Fibroblast of peridontal ligament (primary cell): ENCODE results near the gene PTPRD.

ENCODE experiments used
- DNase-seq: peaks from one replicate; pipeline ENCODE4 v3.0.0-alpha.2; 2010; ENCODE audit errors: extremely low read depth

The PTPRD gene

DNA sequence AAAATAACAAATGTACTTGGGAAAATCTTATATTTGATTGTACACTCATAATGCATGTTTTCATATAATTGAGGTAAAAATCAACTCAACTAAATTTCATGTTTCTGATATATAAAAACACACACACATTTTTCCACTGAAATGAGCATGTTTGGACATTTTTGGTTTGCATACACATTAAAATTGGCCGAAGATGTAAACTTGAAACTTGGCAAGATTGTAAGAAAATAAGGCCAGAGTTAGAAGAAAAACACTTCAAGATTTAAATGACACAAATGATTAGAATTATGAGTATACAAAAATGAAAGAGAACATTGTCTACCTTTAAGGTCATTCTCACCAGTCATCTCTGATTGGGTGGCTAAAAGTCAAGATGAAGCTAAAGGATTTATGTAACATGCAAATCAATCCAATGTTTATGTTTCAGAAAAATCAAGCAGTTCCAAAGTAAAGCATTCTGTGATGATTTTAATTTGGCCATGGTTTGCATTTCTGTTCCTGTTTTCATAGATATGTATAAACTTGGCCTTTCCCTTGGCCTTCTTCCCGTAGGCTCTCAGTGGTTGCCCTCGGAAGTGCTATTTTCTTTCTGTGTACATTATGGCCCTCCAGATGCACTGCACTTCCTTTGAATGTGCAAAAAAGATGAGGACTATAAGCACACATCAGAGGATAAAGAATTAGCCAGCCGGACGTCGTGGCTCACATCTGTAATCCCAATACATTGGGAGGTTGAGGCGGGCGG, 1707.9 kb downstream of the PTPRD start:
- DNase-seq = peak; percentile 67

DNA sequence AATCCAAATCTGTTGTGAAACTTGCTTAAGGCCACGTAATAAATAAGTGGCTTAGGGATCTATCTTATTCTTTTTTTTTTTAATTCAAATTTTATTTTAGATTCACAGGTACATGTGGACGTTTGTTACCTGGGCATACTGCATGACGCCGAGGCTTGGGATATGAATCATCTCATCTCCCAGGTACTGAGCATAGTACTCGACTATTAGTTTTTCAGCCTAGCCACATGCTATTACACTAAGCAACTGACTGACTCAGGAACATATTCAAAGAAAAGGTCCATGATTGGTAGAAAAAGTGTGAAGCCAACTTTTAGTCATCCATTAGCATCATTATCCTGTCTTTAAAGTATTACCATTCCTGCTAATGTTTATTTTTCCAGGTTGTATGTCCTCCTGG, 1709.7 kb downstream of the PTPRD start:
- DNase-seq = no peak

DNA sequence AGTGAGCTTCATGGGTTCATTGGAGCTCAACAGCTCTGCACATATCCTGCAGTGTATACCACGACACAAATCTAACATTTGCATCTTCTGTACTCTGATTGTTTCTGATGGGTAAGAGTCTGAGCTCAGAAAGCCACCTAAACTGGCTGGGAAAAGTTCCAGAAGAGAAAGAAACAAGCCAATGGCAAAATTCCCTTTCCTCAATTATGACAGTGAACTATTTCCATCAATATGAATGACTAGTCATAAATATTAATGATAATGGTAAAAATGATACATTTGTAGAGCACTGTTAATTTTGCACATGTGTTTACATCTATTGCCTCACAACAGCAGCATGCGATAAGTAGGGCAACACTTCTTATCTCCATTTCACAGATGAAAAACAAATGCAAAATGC, 1711.7 kb downstream of the PTPRD start:
- no peak for DNase-seq

DNA sequence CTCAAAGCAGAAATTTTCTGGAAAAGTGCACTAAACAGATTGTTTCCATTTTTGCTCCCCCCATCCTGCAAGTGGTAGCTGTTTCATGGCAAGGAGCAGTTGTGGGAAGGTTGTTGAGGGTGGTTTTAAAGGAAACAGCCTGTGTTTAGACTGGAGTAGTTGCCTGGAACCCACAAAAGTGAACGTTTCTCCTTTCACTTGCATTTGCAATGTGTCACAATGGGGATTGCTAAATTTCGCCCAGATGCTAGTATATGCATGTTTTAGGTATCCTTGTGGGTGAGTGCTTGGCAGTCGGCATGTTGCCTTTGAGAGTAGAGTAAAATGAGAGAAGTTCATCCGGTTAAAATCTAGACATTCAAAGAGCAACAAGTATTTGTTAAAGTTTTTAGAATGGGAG, 1713.3 kb downstream of the PTPRD start:
- peak; percentile 65 for DNase-seq

DNA sequence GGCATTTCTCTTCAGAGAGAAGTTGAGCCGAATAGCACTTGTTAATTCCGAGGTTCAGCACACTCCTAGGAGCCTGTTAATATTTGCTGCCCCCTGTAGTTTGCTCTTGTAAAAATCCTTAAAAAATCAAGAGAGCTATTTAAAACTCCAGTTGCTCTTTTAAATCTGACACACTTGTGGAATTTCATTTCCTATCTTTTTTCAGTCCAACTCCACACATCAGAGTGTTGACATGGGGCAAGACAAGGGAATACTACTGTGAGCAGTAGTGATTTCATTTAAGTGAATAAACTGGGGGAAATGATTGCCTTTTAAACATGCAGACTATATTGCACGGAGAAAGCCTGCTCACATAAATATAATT, 1717.0 kb downstream of the PTPRD start:
- DNase-seq = peak; percentile 74

DNA sequence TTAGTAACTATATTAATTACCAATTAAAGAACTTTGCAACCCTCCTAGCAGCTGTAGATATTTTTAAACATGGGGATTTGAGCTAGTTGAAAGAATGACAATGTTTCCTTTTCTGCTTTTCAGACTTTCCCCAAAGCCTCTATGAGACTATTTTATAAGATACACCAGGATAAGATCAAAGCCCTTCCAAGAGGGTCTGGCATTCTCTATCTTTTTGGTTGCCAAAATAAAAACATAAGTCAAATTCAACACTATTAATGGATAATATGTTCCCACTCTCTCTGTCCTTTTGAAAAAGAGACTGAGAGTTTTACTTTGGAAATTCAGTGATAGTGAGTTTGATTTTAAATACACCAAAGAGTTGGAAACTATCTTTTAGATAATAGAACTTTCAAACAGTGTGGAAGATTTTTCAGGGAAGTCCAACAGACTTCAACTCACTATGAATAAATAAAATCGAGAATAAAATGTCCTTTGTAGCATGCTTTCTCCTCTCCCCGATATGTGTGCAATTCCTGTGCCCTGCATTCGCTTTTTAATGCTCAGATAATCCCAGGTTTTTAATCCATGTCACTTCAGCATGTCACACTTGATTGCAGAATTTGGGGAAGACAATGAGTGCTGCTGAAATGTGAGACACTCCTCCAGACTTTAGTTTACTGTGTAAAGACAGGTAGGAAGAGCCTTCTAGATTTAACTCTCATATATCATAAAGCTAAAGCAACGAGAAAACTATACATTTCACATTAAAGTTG, 1717.5 kb downstream of the PTPRD start:
- DNase-seq = no peak

DNA sequence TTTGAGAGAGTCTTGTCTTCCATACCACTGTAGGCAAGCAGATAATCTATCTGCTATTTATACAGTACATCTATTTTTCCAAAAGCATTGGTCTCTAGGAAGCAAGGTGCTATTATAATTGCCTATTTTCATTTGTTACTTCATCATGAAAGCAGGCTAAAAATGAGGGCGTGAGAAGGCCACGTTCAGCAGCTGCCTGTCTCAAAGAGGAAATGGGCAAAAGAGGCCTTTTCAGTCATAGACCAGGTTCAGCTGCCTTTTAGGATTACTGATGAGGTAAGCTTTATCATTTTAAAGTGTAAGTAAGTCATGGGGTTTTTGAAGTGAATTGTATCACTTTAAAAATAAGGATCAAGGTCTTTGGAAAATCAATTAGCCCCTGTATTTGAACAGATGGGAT, 1722.1 kb downstream of the PTPRD start:
- DNase-seq = no peak

DNA sequence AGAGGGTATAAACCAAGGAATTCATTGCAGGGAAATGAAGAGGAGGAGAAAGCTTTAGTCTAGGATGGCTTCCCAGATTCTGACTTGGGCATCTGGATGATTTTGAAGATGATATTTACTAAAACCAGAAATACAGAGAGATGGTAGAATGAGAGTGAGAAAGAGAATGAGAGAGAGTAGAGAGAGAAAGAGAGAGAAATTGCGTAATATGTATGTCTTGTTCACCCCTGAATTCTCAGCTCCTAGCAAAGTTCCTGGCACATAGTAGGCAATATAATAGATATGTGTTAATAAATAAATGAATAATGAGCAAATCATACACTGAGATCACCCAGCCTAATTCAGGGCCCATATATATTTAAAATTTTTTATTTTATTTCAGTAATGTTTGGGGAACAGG, 1723.7 kb downstream of the PTPRD start:
- no peak for DNase-seq

DNA sequence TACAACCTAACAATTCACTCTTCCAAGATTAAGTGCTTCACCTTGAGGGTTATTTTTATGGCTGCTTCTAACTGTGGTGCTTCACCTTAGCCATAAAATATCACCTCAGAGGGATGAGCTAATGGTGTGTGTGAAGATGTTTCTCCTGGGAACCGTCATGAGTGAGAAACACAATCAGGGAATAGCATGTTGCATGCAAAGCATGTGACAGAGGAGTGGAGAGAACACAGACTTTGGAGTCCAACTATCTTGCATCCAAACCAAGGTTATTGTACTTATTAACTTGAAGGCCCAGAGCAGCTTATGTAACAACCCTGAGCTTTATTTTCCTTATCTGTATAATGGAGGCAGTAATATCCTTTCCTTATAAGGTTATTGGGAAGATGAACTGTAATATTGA, 1724.2 kb downstream of the PTPRD start:
- no peak for DNase-seq

DNA sequence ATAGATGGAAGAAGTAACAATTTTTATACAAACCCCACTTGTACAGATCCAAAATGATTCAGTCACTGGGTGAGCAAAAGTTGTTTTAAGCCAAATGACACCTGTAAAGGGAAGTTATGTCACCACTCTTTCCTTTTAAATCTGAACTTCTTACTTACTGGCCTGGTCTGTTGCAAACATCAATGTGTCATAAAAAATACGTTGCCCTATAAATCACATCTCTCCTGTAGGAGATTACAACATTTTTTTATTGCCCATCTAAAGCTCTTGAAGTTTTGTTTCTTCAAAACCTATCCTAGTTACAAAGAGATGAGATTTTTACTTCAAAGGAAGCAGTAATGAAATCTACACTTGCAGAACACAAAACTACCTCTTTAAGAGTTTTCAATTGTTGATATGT, 1725.4 kb downstream of the PTPRD start:
- no peak for DNase-seq

DNA sequence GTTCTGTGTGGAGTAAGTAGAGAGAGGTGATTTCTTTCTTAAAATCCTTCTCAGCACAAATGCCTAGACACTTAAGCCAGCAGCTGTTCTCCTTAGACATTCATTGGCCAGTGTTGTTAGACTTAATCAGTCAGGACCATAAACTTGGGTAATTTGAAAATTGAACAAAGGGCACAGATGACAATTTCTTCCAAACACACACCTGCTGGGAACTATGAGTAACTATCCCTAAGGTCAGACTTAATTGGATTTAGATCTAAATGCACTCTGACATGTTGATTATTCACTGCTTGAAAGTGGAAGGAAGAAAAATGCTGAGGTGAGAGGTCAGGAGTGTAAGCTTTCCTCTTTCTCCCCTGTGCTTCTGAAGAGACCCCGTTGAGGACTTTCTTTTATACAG, 1729.5 kb downstream of the PTPRD start:
- DNase-seq = no peak

DNA sequence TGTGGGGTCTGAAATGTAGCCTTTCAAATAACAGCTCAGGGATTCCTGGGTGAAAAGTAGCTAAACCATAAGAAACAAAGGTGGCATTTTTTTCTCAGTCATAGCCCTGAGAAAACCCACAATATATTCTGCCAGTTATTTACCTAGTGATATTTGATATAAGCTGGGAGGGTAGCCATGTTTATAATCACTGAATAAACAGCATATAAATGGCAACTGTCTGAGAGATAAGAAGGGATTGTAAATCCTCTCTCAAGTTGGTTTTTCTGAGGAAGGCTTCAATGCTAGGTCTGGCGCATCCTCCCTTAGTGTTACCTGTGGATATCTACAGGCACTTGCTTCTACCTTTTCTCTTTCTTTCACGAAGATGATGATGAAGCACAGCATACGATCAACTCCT, 1732.7 kb downstream of the PTPRD start:
- DNase-seq = no peak

DNA sequence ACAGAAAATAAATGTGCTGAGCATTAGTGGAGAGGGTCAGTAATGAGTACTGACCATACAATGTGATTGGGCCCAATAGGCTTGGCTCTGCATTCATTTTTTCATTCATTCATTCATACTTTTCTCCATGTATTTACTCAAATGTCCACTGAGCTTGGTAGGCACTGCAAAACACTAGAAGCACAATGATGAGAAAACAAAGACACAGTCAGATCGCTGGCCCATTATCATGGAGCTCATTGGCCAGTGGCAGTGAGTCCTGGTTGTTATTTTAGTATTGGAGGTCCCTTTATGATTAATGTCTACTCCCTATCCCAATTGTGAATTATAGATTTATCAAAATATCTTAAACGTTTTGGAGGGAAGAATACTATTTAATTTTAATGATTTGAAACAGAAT, 1733.5 kb downstream of the PTPRD start:
- DNase-seq = no peak

DNA sequence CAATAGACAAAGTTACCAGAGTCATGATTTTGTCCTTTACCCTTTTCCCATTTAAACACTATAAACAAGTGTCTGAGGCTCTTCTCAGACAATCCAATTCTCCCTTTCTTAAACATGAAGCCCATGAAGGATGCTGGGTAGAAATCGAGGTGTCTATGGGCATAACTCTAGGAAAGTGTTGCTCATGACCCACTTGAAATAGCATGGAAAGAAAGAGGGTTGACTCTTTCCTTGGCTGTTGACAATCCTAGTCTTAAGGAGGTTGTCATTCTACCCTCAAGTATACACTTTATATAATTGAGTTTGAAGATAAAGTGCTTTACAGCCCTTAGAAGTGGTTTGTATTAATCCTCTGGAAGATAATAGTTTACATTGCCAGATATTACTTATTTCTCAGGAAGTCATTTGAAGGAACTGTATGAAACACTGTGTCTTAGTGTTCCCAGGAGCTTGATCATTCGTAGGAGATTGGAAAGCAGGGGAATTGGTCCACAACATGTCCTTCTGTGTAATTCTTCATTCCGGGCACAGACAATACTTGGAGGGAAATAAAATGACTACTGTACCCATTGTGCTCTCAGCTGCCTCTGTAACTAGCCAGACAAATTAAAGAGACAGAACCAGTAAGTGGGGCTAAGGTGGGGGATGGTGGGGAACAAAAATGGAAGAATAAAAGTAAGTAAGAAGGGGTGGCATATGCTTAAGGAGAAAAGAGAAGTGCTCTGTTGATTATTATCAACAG, 1734.9 kb downstream of the PTPRD start:
- no peak for DNase-seq

DNA sequence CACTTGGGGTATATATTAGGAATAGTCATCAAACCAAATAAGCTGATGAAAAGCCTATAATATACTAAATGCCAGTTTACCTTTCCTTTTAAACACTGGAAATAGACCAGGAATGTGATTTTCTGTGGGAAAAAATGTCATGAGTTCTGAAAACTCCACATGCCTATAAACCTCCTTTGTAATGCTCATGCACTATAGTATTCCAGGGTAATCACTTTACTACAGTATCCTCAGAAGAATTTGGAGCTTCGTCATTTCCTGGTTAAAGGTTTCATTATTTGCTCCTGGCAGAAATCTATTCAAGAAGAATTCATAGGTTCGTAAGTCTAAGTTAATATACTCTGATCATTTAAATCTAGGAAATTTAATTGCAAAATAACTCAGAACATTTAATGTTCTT, 1736.5 kb downstream of the PTPRD start:
- DNase-seq = no peak

DNA sequence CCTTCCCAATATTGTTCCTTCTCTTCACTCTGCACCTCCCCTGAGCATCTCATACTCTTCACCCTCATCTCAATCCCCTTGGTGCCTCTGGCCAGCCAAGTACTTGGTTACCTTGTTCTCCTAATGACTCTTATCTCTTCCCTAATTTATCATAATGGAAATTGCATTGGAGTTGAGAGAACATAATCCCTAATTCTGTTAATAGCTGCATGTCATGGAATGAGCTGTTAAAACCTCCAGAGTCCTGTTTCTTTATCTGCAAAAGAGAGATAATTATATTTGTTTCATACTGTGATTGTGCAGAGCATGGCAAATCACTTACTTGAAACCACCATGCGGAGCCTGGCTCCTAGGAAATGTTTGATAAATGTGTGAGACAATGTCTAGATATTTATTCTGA, 1738.3 kb downstream of the PTPRD start:
- no peak for DNase-seq

DNA sequence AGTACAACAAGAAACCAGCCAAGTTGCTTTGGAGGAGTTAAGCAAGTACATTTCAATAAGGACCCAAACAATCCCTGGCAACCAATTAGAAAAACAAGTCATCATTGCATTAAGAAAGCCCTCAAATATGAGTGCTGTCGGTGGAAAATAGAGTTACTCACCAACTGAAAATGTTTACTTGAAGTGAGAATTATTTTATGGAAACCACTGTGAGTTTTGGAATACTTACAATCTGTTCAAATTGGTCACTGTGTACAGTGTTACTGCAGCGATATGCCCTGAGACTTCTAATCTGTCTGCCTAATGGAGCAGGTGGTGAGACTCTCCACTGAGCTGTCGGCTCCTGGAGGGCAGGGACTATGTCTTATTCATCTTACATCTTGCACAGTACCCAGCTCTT, 1740.0 kb downstream of the PTPRD start:
- peak; percentile 30 for DNase-seq

DNA sequence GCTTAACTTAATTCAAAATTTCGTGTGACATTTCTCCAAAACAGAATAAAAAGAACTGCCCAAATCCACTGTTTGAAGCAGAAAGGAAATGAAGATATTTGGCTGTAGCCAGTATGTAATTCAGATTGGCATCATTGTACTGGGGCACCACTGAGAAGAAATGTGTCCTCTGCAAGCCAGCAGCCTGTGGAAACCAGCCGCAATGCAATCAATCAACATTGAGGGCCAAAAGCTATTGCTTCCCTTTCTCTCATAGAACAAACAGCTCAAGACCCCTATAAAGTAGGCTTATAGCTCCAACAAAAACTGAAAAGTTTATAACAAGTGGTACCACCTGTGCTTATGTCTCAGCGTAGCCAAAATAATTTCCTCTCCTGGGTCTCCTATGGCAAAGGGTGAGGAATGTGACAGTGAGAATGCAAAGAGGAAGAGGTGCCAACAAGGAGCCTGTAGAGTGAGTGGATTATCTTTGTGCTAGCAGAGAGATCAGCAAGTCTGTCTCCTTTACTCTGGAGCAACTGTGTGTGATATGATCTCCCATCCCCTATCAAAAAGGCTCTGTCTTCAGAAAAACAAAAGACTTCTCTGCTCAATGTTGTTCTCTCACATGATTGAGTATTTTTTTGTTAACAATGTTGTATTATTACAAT, 1740.9 kb downstream of the PTPRD start:
- DNase-seq = no peak

DNA sequence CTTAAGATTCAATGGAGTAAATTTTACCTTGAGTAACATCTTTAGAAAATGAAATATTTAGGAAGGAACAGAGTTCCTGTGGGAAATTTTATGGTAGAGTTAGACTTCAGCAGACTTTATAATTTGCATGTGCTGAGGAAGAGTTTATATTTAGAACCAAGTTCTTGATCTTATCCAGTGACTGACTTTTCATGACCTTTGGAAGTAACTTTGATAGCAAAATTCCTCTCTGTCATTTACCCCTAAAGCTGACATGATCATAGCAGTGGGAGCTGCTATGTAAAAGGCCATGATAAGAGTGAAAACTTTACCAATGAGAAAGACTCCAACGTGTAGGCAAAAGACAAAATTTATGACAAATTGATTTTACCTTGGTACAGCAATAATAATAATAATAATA, 1741.4 kb downstream of the PTPRD start:
- DNase-seq = no peak

DNA sequence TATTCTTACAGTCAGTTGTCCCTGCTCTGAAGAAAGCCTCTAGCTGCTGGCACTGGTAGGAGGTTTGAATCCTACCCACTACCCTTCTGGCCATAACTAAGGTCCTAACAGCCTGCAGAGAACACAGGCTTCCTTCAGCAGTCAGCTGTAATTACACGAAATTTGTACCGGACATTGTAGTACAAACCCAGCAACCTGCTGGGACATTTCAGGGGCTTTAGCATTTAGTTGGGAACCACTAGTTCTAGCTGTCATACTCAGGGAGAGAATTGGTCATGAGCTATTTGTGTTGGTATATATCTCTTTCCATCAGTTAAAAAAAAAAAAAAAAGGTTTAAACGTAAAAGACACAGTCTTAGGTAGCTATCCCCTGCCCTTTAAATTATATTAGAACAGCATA, 1743.0 kb downstream of the PTPRD start:
- no peak for DNase-seq

DNA sequence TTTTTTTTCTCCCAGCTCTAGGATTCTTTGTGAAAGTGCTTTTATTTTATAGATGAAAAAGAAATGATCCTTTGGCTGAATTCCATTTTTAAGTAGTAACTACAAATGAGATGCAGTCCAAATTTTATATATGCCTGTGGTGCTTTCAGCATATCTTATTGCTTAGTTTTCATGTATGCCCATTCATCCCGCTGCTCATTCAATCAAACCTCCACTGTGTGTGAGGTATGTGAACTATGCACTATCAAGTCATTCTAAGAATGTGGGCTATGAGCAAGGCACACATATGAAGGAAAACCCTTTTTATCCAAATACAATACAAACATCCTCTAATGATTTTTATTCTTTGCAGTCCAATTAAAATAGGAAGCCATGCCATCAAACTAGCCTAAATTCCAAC, 1744.2 kb downstream of the PTPRD start:
- DNase-seq = no peak

DNA sequence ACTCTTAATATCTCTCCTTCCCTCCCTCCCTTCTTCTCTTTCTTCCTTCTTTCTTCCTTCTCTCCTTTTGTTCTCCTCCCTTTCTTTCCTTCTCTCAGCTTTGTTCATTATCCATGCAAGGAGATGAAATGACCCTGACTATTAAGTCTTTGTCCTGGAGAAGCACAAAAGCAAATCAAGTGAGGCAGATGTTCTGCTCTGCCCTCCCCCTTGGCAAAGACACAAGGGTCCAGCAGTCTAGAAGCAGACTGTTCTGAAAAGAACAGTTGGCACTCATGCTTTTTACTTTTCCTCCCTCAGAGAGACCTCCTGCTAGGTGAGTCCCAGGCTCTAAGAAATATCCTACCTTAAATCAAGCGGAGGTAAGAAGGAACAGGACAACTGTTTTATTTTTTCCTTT, 1745.7 kb downstream of the PTPRD start:
- no peak for DNase-seq

DNA sequence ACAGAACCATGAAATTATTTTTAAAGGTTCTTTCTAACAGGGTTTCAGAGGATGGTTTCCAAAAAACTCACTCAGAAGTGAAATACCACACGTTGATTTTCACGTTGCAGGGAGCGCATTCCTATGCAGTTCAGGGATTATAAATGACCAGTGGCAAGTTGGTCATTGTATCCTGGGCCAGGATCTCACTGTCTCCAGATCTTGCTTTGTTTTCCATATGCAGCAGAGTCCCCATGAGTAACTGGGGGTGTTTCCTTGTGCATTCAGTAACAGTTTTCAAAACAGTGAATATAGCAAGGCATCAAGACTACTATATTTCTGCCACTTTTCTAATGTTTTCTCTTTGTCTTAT, 1748.3 kb downstream of the PTPRD start:
- DNase-seq = no peak
